ENCODE measurements around the gene HSPA1B.

DNA sequence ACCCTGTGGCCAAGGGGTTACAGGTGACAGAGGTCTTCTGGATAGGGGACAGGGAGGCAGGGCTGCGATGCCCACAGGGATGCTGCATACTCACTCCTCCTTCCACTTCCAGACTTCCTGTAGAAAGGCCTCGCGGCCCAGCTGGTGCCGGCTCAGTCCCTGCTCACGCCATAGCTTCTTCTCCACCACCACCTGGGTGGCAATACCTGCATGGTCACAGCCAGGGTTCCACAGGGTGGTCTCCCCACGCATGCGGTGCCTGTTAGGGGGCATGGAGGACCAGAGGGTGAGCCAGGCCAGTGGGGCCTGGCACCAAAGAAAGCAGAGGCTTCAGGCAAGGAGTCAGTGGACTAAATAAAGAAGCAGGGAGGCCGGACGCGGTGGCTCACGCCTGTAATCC lies 42.1 kb upstream of the HSPA1B start:
- TF ChIP-seq, protein P1, sequence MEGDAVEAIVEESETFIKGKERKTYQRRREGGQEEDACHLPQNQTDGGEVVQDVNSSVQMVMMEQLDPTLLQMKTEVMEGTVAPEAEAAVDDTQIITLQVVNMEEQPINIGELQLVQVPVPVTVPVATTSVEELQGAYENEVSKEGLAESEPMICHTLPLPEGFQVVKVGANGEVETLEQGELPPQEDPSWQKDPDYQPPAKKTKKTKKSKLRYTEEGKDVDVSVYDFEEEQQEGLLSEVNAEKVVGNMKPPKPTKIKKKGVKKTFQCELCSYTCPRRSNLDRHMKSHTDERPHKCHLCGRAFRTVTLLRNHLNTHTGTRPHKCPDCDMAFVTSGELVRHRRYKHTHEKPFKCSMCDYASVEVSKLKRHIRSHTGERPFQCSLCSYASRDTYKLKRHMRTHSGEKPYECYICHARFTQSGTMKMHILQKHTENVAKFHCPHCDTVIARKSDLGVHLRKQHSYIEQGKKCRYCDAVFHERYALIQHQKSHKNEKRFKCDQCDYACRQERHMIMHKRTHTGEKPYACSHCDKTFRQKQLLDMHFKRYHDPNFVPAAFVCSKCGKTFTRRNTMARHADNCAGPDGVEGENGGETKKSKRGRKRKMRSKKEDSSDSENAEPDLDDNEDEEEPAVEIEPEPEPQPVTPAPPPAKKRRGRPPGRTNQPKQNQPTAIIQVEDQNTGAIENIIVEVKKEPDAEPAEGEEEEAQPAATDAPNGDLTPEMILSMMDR (IDR thresholded peaks at IDR 0.05), result no peak
- no peak for TF ChIP-seq JUND (IDR thresholded peaks at IDR 0.05)
- TF ChIP-seq RAD21 (IDR thresholded peaks at IDR 0.05; ENCODE audit: low read length), result no peak
- TF ChIP-seq MEF2A (IDR thresholded peaks at IDR 0.05; ENCODE audit: borderline replicate concordance, low read depth), result no peak
